Measurements from ENCODE around the gene PKNOX2.

Gene PKNOX2

GRCh38 chr11:125397421-125397820, 232.9 kb downstream of the PKNOX2 start:
- no peak overlapping the region for H3K4me3 ChIP-seq (ENCODE audit: control insufficient read depth, low read depth, low read length)
- TF ChIP-seq CTCF (IDR thresholded peaks at IDR 0.05; ENCODE audit: control insufficient read depth, insufficient read depth, low read depth, low read length, missing control alignments), result no peak
- no peak for DNase-seq (ENCODE audit: low read depth)

DNA sequence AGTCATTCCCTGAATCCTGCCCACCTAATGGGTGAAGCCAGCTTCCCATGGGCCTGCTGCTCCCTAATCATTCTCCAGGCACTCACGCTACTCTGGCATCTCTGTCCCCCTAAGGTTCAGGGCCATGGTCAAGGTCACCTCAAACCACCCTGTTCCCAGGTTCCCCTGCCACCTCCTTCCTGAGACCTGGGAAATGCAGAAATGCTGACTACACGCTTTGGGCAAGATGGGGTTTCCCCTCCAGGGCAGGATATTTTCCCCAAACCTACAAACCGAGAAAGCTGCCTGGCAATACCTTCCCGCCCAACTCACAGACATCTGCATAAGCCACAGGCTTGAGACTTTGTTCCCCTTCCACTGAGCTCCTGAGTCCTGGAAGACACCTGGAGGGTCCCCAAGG, 233.9 kb downstream of the PKNOX2 start:
- no peak overlapping the region for H3K4me3 ChIP-seq (ENCODE audit: control insufficient read depth, low read depth, low read length)
- DNase-seq (ENCODE audit: low read depth), result no peak
- TF ChIP-seq CTCF (IDR thresholded peaks at IDR 0.05; ENCODE audit: control insufficient read depth, insufficient read depth, low read depth, low read length, missing control alignments), result no peak

DNA sequence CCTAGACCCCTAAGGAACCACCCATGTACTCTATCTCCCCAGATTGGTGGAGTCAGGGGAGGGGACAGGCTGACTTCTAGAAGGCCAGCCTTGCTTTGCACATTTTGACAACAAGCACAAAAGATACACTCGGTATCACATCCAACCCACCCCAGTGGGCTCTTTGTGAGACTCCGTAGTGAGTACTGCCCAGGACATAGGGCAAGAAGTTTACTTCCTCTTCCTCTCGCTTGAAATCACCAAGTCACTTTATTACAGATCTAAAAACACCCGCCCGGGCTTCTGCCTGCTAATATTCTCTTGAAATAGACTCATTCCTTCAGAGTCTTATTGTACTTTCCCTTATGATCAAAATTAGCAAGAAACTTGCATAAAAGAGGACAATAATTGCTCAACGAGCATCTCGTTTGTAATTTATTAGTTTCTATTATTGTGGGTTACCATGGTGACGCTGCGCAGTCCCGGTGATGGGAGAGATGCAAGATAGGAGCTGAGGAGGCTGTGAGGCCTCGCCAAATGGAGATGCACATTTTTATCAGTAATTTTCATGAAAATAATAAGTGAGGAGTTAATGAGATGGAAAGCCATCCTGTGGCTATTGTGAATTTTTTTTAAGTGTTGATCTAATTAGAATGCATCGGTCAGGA, 234.6 kb downstream of the PKNOX2 start:
- H3K4me3 ChIP-seq (ENCODE audit: control insufficient read depth, low read depth, low read length), result no peak overlapping the region
- no peak for DNase-seq (ENCODE audit: low read depth)
- TF ChIP-seq CTCF (IDR thresholded peaks at IDR 0.05; ENCODE audit: control insufficient read depth, insufficient read depth, low read depth, low read length, missing control alignments), result no peak

GRCh38 chr11:125399945-125400344, 235.4 kb downstream of the PKNOX2 start:
- no peak for DNase-seq (ENCODE audit: low read depth)
- no peak for TF ChIP-seq CTCF (IDR thresholded peaks at IDR 0.05; ENCODE audit: control insufficient read depth, insufficient read depth, low read depth, low read length, missing control alignments)
- no peak overlapping the region for H3K4me3 ChIP-seq (ENCODE audit: control insufficient read depth, low read depth, low read length)

- no peak for TF ChIP-seq CTCF (IDR thresholded peaks at IDR 0.05; ENCODE audit: control insufficient read depth, insufficient read depth, low read depth, low read length, missing control alignments)
- DNase-seq (ENCODE audit: low read depth), result no peak
- no peak overlapping the region for H3K4me3 ChIP-seq (ENCODE audit: control insufficient read depth, low read depth, low read length)
These were observed 236.7 kb downstream of the PKNOX2 start for GRCh38 chr11:125401235-125401634.

- no peak for DNase-seq (ENCODE audit: low read depth)
- no peak for TF ChIP-seq CTCF (IDR thresholded peaks at IDR 0.05; ENCODE audit: control insufficient read depth, insufficient read depth, low read depth, low read length, missing control alignments)
- H3K4me3 ChIP-seq (ENCODE audit: control insufficient read depth, low read depth, low read length), result no peak overlapping the region
These were observed 237.2 kb downstream of the PKNOX2 start for GRCh38 chr11:125401746-125402145.

GRCh38 chr11:125402435-125402834, 237.9 kb downstream of the PKNOX2 start:
- DNase-seq (ENCODE audit: low read depth), result peak; percentile 17
- H3K4me3 ChIP-seq (ENCODE audit: control insufficient read depth, low read depth, low read length), result no peak overlapping the region
- no peak for TF ChIP-seq CTCF (IDR thresholded peaks at IDR 0.05; ENCODE audit: control insufficient read depth, insufficient read depth, low read depth, low read length, missing control alignments)
